SH-SY5Y (cell line): ENCODE results near the gene IFIT1.

ENCODE experiments used
- GATA2 ChIP-seq: IDR thresholded peaks from 2 replicates; pipeline ENCODE4 v1.6.1; 2011; ENCODE audit warnings: mild to moderate bottlenecking, low read depth, low read length
- GATA3 ChIP-seq: IDR thresholded peaks from 2 replicates; pipeline ENCODE4 v1.6.1; 2011; ENCODE audit warnings: low read depth, mild to moderate bottlenecking, low read length, moderate library complexity

DNA sequence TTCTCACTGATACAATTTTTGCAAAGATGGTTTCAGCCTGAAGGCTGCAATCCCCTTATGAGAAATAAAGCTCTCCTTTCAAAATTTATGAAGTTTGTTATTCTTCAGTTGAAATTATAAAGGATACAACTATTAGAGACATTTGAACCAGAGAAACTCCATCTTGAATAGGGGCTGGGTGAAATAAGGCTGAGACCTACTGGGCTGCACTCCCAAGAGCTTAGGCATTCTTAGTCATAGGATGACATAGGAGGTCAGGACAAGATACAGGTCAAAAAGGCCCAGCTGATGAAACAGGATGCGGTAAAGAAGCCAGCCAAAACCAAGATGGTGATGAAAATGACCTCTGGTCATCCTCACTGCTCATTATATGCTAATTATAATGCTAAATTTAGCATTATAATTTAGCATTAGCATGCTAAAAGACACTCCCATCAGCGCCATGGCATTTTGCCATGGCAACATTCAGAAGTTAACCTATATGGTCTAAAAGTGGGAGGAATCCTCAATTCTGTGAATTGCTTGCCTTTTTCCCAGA, 37.0 kb upstream of the IFIT1 start:
- no peak for TF ChIP-seq GATA2
- TF ChIP-seq GATA3 = no peak
